Brain microvascular endothelial cell (primary cell): Measurements from ENCODE around the gene TSKU.

Source experiments
- DNase-seq: peaks from one replicate; pipeline ENCODE4 v3.0.0-alpha.2; 2020
- H3K27ac ChIP-seq: fragments of 250-450 bp; sonication (Bioruptor Pico); 2 replicates; pipeline ENCODE4 v1.5.1; 2020; ENCODE audit warnings: mild to moderate bottlenecking, moderate library complexity
- H3K27me3 ChIP-seq: fragments of 250-450 bp; sonication (Bioruptor Pico); replicated peaks from 2 replicates; pipeline ENCODE4 v1.5.1; 2020; ENCODE audit warnings: mild to moderate bottlenecking
- H3K36me3 ChIP-seq: fragments of 250-450 bp; sonication (Bioruptor Pico); replicated peaks from 2 replicates; pipeline ENCODE4 v1.5.1; 2020; ENCODE audit warnings: mild to moderate bottlenecking
- H3K4me3 ChIP-seq: 2 replicates; pipeline ENCODE4 v1.5.1; 2011; ENCODE audit warnings: low read depth, mild to moderate bottlenecking, control low read depth, low read length, moderate library complexity
- in situ Hi-C: cut with HindIII; loops from 2 replicates; pipeline ENCODE4 v1.10.0; 2017; ENCODE audit warnings: low sequenced_read_pairs, low pct_ligation_motif_present
- TF ChIP-seq, protein P1 (sequence below): IDR thresholded peaks from 2 replicates; pipeline ENCODE4 v1.5.1; 2011; ENCODE audit warnings: low read depth, mild to moderate bottlenecking, moderate library complexity, low read length, control low read depth, inconsistent platforms; ENCODE audit errors: missing control alignments

TSKU gene

DNA sequence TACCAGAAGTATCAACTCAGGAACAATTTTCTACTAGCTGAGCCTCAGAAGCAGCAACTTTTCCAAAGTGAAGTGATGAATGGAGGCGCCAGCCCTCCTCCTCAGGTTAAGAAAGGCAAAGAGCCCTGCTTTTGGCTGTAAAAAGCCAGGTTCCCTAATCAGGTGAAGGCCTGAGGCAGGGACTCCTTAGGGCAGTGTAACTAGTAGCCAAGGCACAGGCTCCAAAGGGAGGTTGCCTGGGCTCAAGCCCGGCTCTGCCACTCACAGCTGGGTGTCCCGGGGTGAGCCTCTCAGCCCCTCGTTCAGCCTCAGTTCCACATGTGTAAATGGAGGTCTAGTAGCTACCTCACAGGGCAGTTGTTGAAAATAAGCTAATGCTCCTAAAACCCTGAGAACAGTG is 19.5 kb downstream of the TSKU start:
- Histone ChIP-seq H3K27me3 (no peaks in the 10 kb centered on the region), H3K27ac (no peak overlapping the region), H3K36me3 (no peaks in the 10 kb centered on the region), H3K4me3 (no peak overlapping the region)
- TF ChIP-seq, protein P1, sequence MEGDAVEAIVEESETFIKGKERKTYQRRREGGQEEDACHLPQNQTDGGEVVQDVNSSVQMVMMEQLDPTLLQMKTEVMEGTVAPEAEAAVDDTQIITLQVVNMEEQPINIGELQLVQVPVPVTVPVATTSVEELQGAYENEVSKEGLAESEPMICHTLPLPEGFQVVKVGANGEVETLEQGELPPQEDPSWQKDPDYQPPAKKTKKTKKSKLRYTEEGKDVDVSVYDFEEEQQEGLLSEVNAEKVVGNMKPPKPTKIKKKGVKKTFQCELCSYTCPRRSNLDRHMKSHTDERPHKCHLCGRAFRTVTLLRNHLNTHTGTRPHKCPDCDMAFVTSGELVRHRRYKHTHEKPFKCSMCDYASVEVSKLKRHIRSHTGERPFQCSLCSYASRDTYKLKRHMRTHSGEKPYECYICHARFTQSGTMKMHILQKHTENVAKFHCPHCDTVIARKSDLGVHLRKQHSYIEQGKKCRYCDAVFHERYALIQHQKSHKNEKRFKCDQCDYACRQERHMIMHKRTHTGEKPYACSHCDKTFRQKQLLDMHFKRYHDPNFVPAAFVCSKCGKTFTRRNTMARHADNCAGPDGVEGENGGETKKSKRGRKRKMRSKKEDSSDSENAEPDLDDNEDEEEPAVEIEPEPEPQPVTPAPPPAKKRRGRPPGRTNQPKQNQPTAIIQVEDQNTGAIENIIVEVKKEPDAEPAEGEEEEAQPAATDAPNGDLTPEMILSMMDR: no peak
- in situ Hi-C loops: no loop called here
- DNase-seq: no peak

DNA sequence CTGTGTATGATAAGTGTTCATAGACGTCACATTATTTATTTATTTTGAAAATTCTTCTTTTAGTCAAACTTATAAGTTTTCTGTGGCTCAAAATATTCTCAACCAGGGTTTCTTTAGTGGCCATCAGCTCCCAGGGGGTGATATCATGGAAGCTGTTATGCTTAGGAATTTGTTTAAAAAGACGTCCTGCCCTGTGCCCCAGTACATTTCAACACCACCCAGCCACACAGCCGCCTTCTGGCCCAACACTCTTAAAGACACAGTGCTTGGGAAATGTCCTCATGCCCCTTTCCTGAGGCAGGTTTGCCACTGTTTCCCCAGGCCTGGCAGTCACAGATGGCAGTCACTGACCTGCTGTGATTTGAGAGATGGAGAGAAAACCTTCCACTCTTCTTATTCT is 19.9 kb downstream of the TSKU start:
- TF ChIP-seq, protein P1: no peak
- no peak for DNase-seq
- Histone ChIP-seq H3K4me3 (no peak overlapping the region), H3K36me3 (no peaks in the 10 kb centered on the region), H3K27ac (no peak overlapping the region), H3K27me3 (no peaks in the 10 kb centered on the region)
- in situ Hi-C loops: no loop called here

DNA sequence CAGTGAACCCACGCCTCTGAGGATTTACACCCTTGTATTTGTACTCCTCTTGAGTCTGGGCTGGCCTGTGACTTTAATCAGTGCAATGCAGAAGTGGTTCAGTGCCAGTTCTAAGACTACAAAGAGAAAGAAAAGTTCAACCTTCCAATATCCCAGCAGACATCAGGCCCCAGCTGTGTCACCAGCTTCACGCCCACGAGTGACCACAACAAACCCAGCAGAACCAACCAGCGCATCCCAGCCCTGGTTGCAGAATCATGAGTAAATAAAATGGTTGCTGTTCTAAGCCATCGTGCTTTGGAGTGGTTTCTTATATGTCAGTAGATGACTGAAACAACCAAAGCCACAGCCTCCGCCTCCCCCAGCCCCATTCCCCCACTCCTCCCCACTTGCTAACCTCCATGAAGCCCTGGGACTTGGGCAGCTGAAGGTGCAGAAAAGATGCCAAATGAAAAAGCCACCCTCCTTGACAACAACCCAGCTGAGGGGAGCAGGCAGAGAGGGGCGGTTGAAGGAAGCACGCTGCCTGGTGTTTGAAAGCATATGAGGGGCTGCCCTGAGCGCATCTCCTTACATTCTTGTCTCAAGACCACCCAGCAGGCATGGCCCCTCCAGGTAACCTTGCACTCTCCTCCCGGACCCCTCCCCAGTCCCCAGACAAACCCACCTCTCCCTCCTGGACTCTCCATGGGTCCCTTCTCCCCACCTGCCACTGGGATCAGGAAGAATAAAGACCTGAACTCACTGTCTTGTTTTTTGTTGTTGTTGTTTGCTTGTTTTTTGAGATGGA is 20.9 kb downstream of the TSKU start:
- Histone ChIP-seq H3K36me3 (no peaks in the 10 kb centered on the region), H3K27me3 (no peaks in the 10 kb centered on the region), H3K4me3 (no peak overlapping the region), H3K27ac (no peak overlapping the region)
- in situ Hi-C loops: no loop called here
- no peak for DNase-seq
- TF ChIP-seq, protein P1: no peak

DNA sequence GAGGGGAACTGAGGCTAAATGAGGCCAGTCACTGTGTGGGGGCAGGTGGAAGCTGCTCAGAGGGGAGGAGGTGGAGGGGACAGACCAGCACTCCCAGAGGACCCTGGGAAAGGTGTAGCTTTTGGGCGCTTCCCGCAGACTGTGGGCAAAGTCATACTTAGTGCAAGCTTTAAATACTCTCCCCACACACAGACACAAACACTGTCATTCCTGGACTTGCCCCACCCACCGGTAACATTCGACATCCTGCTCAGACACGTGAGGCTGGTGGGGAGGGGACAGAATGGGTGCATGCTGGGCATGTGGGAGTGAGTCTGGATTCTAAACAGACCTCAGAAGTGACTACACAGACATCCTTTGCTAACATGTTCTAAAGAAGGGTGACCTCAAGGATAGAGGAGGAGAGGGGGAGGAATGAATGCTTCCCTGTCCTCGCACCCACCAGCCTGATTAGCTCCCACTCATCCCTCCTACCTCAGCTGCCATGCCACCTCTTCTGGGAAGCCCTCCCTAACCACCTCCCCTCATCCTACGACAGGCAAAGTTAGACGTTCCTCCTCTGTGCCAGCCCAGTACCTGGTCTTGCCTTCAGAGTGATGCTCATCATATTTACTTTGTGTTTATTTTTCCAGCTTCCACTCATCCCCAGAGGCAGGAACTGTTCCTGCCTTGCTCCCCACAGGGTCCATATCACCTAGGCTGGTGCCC is 22.2 kb downstream of the TSKU start:
- in situ Hi-C loops: no loop called here
- Histone ChIP-seq H3K36me3 (no peaks in the 10 kb centered on the region), H3K27me3 (no peaks in the 10 kb centered on the region), H3K27ac (no peak overlapping the region), H3K4me3 (no peak overlapping the region)
- DNase-seq: no peak
- TF ChIP-seq, protein P1: no peak

DNA sequence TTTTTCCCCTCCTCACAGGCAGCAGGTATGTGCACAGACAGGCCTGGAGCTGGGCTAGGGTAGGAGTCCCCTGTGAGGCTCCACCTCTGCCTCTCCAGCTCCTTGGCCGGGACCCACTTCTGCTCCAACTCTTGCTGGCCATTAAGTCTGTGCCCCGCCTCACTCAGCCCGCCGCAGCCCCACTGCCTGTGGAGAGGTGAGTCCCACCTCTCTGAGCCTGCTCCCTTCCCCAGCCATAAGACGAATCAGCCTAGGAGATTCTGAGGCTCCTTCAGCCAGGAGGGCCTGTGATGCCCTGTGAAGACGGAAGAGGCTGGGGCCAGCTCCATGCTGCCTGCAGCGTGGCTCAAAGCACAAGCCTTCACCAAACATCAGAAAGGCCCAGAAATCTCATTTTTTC is 23.0 kb downstream of the TSKU start:
- H3K27me3 ChIP-seq: no peaks in the 10 kb centered on the region

More for the DNA sequence above, 23.0 kb downstream of the TSKU start:
- TF ChIP-seq, protein P1: no peak
- in situ Hi-C loops: no loop called here
- H3K36me3 ChIP-seq: no peaks in the 10 kb centered on the region
- no peak overlapping the region for H3K27ac ChIP-seq
- no peak for DNase-seq
- H3K4me3 ChIP-seq: no peak overlapping the region
